ENCODE measurements around the gene CYB5D1. TPM values are rescaled to one million over a fixed set of nuclear protein-coding genes. Genes with fewer than 3 reads are reported as not detected.
"Not testable (repeated sequence)": the region's sequence is repeated elsewhere in the genome, so short reads cannot be mapped to it uniquely, and the experiment has no call there.

Gene CYB5D1
- total RNA-seq: 10 to 100 TPM in 2 of 6 donors, 1 to 10 TPM in 4; 5.2 to 12.4 (median 7.3) TPM

- peak; percentile 87 to 89 for DNase-seq
- H3K9me3 ChIP-seq: no peaks in the 10 kb centered on the region
- WGBS, 2 donors: 7 to 14% methylated on average over 39 to 48 of the region's 48 CpGs
These were observed at the start of gene CYB5D1 for GRCh38 chr17:7857713-7858521. Gene CYB5D1, plus strand, starts transcription at chr17:7858003. Its CDS starts 132 bp downstream, at chr17:7858135.

GRCh38 chr17:7809086-7809790 lies 48.6 kb upstream of the CYB5D1 start:
- H3K9me3 ChIP-seq: no peaks in the 10 kb centered on the region
- TF ChIP-seq POLR2AphosphoS5 (IDR thresholded peaks at IDR 0.05) (no peak), POLR2A (IDR thresholded peaks at IDR 0.05) (no peak), CTCF (IDR thresholded peaks at IDR 0.05) (no peak), EP300 (IDR thresholded peaks at IDR 0.05) (no peak)
- WGBS, 2 donors: 61 to 76% methylated on average over 11 of the region's 11 CpGs
- no peak overlapping the region for H3K27ac ChIP-seq
- ATAC-seq (ENCODE audit: low FRiP score in 2 of 2): peak in 1 of 2 donors; percentile 32
- DNase-seq: no peak
- H3K36me3 ChIP-seq: no peaks in the 10 kb centered on the region
- no peak overlapping the region for H3K4me3 ChIP-seq
- no peaks in the 10 kb centered on the region for H3K27me3 ChIP-seq
- H3K4me1 ChIP-seq: peaks cover 0 to 2% (median under 1%) of the 10 kb centered on the region in 4 donors

More at GRCh38 chr17:7857713-7858521, at the start of gene CYB5D1:
- H3K27ac ChIP-seq: peak within 1 kb of the TSS; percentile 90 to 97 (median 92)
- H3K36me3 ChIP-seq: peaks cover 0 to 20% (median 14%) of the 10 kb centered on the region in 4 donors
- H3K4me1 ChIP-seq: peaks cover 33 to 42% (median 35%) of the 10 kb centered on the region in 4 donors
- ATAC-seq (ENCODE audit: low FRiP score in 2 of 2): peak; percentile 81 to 86
- peak within 1 kb of the TSS; percentile 49 to 76 (median 62) for H3K4me3 ChIP-seq
- no peaks in the 10 kb centered on the region for H3K27me3 ChIP-seq
- TF ChIP-seq POLR2A (IDR thresholded peaks at IDR 0.05) (peak in 2 of 4 donors; percentile 31 to 57), CTCF (IDR thresholded peaks at IDR 0.05) (no peak), EP300 (IDR thresholded peaks at IDR 0.05) (no peak), POLR2AphosphoS5 (IDR thresholded peaks at IDR 0.05) (peak; percentile 79 to 83)

- not testable (repeated sequence) for H3K36me3 ChIP-seq; H3K4me1 ChIP-seq; H3K4me3 ChIP-seq; H3K27me3 ChIP-seq; H3K27ac ChIP-seq; DNase-seq; H3K9me3 ChIP-seq; ATAC-seq (ENCODE audit: low FRiP score in 2 of 2)
- 67 to 69% methylated on average over 9 of the region's 9 CpGs for WGBS, 2 donors
These were observed 47.9 kb upstream of the CYB5D1 start for GRCh38 chr17:7809791-7810343.

GRCh38 chr17:7811251-7811650 lies 46.6 kb upstream of the CYB5D1 start:
- Histone ChIP-seq H3K27ac (no peak overlapping the region), H3K9me3 (no peaks in the 10 kb centered on the region), H3K4me1 (no peaks in the 10 kb centered on the region), H3K4me3 (no peak overlapping the region), H3K36me3 (no peaks in the 10 kb centered on the region), H3K27me3 (no peaks in the 10 kb centered on the region)
- 71 to 79% methylated on average over 3 of the region's 3 CpGs for WGBS, 2 donors
- TF ChIP-seq POLR2AphosphoS5 (IDR thresholded peaks at IDR 0.05) (no peak), EP300 (IDR thresholded peaks at IDR 0.05) (no peak), CTCF (IDR thresholded peaks at IDR 0.05) (no peak)
- DNase-seq: no peak
- ATAC-seq (ENCODE audit: low FRiP score in 2 of 2): no peak

- no peak overlapping the region for H3K27ac ChIP-seq
- TF ChIP-seq POLR2A (IDR thresholded peaks at IDR 0.05): no peak
- no peak for TF ChIP-seq POLR2AphosphoS5 (IDR thresholded peaks at IDR 0.05)
- TF ChIP-seq EP300 (IDR thresholded peaks at IDR 0.05): no peak
- TF ChIP-seq CTCF (IDR thresholded peaks at IDR 0.05): no peak
- no peak overlapping the region for H3K4me3 ChIP-seq
- no peaks in the 10 kb centered on the region for H3K27me3 ChIP-seq
- no peaks in the 10 kb centered on the region for H3K9me3 ChIP-seq
- DNase-seq: no peak
- no peak for ATAC-seq (ENCODE audit: low FRiP score in 2 of 2)
- H3K36me3 ChIP-seq: no peaks in the 10 kb centered on the region
- 92 to 95% methylated on average over 5 of the region's 5 CpGs for WGBS, 2 donors
- no peaks in the 10 kb centered on the region for H3K4me1 ChIP-seq
These were observed 42.8 kb upstream of the CYB5D1 start for GRCh38 chr17:7814969-7815368.

Data from upper lobe of left lung (tissue), 6 donors.